Uterus (tissue), 4 donors: ENCODE measurements around the gene KCTD18. TPM values are rescaled to one million over a fixed set of nuclear protein-coding genes. Genes with fewer than 3 reads are reported as not detected.

ENCODE experiments used
- DNase-seq, 2 donors: peaks; one replicate each; pipeline ENCODE4 v3.0.0-alpha.2; 2019 to 2020
- H3K27ac ChIP-seq, 2 donors: fragments of 200-600 bp; sonication (generic); 1 replicate in 1 of 2; 2 replicates in 1 of 2; pipeline ENCODE4 v1.5.1; 2016 to 2018
- H3K27me3 ChIP-seq, 2 donors: fragments of 200-600 bp; sonication (generic); one replicate each; pipeline ENCODE4 v1.5.1; 2018 to 2019; ENCODE audit warnings: control low read depth in 1 of 2
- H3K36me3 ChIP-seq, 2 donors: fragments of 200-600 bp; sonication (generic); one replicate each; pipeline ENCODE4 v1.5.1; 2019; ENCODE audit warnings: control low read depth in 1 of 2
- H3K4me1 ChIP-seq, 2 donors: fragments of 200-600 bp; sonication (generic); one replicate each; pipeline ENCODE4 v1.5.1; 2018 to 2019; ENCODE audit warnings: control low read depth in 1 of 2
- H3K4me3 ChIP-seq, 2 donors: fragments of 200-600 bp; sonication (generic); 1 replicate in 1 of 2; 2 replicates in 1 of 2; pipeline ENCODE4 v1.5.1; 2018 to 2019; ENCODE audit warnings: mild to moderate bottlenecking in 1 of 2
- H3K9me3 ChIP-seq, 2 donors: fragments of 200-600 bp; sonication (generic); one replicate each; pipeline ENCODE4 v1.5.1; 2019; ENCODE audit warnings: control low read depth in 1 of 2
- CTCF ChIP-seq, 4 experiments: fragments of 200-600 bp in 2 of 4; fragments of 450-650 bp in 2 of 4; sonication (generic) in 2 of 4; IDR thresholded peaks; one replicate each; pipeline ENCODE4 v1.5.1; 2016 to 2019; ENCODE audit warnings: antibody characterized with exemption in 4 of 4, mild to moderate bottlenecking in 2 of 4, moderate library complexity in 1 of 4
- POLR2A ChIP-seq, 2 donors: fragments of 450-650 bp; IDR thresholded peaks; one replicate each; pipeline ENCODE4 v1.6.1; 2016; ENCODE audit warnings: antibody characterized with exemption in 2 of 2, mild to moderate bottlenecking in 1 of 2, moderate library complexity in 1 of 2
- intact Hi-C: fragments of 100-400 bp; cut with DNase I; formaldehyde crosslinking; loops from one replicate; pipeline ENCODE4 v1.15.1; 2023; ENCODE audit warnings: low total_unique reads
- total RNA-seq, 4 donors: library from RNA; depleted of rRNA in 3 of 4; stranded (reverse); fragments of >200 nt in 3 of 4; gene quantifications; one replicate each; pipeline versions ENCODE4 v1.1.0 to v1.2.4, GENCODE V29; 2014 to 2023
- donor health status: DM: yes; HTN: yes; CAD: no.

KCTD18 gene
- total RNA-seq, 4 donors from 2014 or later = 10.5 to 77.4 (median 16.9) TPM

GRCh38 chr2:200479692-200480265 is 30.1 kb downstream of the KCTD18 start:
- DNase-seq = no peak
- Histone ChIP-seq H3K36me3 (no peaks in the 10 kb centered on the region), H3K27ac (peak overlapping the region in 1 of 2 donors; percentile 2), H3K4me3 (no peak overlapping the region), H3K4me1 (no peaks in the 10 kb centered on the region), H3K9me3 (no peaks in the 10 kb centered on the region), H3K27me3 (no peaks in the 10 kb centered on the region)
- TF ChIP-seq CTCF (IDR thresholded peaks at IDR 0.05) (no peak), POLR2A (IDR thresholded peaks at IDR 0.05) (no peak)
- intact Hi-C loops = no loop called here

- no peak overlapping the region for H3K4me3 ChIP-seq
- peak in 1 of 2 donors; percentile 55 for DNase-seq
- H3K4me1 ChIP-seq = no peaks in the 10 kb centered on the region
- H3K27me3 ChIP-seq = no peaks in the 10 kb centered on the region
- H3K9me3 ChIP-seq = no peaks in the 10 kb centered on the region
- no peak for TF ChIP-seq POLR2A (IDR thresholded peaks at IDR 0.05)
- TF ChIP-seq CTCF (IDR thresholded peaks at IDR 0.05) = no peak
- H3K27ac ChIP-seq = peak overlapping the region; percentile 26 to 31
- intact Hi-C loops = no loop called here
- H3K36me3 ChIP-seq = no peaks in the 10 kb centered on the region
These were observed 32.2 kb downstream of the KCTD18 start for GRCh38 chr2:200477667-200478131.

- H3K27ac ChIP-seq = peak overlapping the region in 1 of 2 donors; percentile 31
- no peaks in the 10 kb centered on the region for H3K27me3 ChIP-seq
- H3K4me3 ChIP-seq = no peak overlapping the region
- no peak for DNase-seq
- H3K9me3 ChIP-seq = no peaks in the 10 kb centered on the region
- no peaks in the 10 kb centered on the region for H3K36me3 ChIP-seq
- TF ChIP-seq CTCF (IDR thresholded peaks at IDR 0.05) = no peak
- TF ChIP-seq POLR2A (IDR thresholded peaks at IDR 0.05) = no peak
- H3K4me1 ChIP-seq = no peaks in the 10 kb centered on the region
- intact Hi-C loops = no loop called here
These were observed 33.0 kb downstream of the KCTD18 start for GRCh38 chr2:200476836-200477235.

- Histone ChIP-seq H3K36me3 (no peaks in the 10 kb centered on the region), H3K9me3 (no peaks in the 10 kb centered on the region), H3K27ac (no peak overlapping the region), H3K4me3 (no peak overlapping the region), H3K27me3 (no peaks in the 10 kb centered on the region), H3K4me1 (no peaks in the 10 kb centered on the region)
- intact Hi-C loops = no loop called here
- no peak for DNase-seq
- TF ChIP-seq POLR2A (IDR thresholded peaks at IDR 0.05) (no peak), CTCF (IDR thresholded peaks at IDR 0.05) (no peak)
These were observed 34.1 kb downstream of the KCTD18 start for GRCh38 chr2:200475795-200476194.

GRCh38 chr2:200472853-200473464 is 36.9 kb downstream of the KCTD18 start:
- intact Hi-C loops = no loop called here
- TF ChIP-seq CTCF (IDR thresholded peaks at IDR 0.05) = no peak
- no peak for TF ChIP-seq POLR2A (IDR thresholded peaks at IDR 0.05)

More at GRCh38 chr2:200472853-200473464, 36.9 kb downstream of the KCTD18 start:
- Histone ChIP-seq H3K4me3 (no peak overlapping the region), H3K4me1 (no peaks in the 10 kb centered on the region), H3K9me3 (no peaks in the 10 kb centered on the region), H3K36me3 (no peaks in the 10 kb centered on the region), H3K27me3 (no peaks in the 10 kb centered on the region), H3K27ac (no peak overlapping the region)
- no peak for DNase-seq
